ENCODE measurements around the gene CYP11A1. TPM values are rescaled to one million over a fixed set of nuclear protein-coding genes. Genes with fewer than 3 reads are reported as not detected.

Gene CYP11A1
- total RNA-seq, 4 donors from 2014 or later, result 0.47 to 1.4 (median 0.53) TPM; not detected in 1

DNA sequence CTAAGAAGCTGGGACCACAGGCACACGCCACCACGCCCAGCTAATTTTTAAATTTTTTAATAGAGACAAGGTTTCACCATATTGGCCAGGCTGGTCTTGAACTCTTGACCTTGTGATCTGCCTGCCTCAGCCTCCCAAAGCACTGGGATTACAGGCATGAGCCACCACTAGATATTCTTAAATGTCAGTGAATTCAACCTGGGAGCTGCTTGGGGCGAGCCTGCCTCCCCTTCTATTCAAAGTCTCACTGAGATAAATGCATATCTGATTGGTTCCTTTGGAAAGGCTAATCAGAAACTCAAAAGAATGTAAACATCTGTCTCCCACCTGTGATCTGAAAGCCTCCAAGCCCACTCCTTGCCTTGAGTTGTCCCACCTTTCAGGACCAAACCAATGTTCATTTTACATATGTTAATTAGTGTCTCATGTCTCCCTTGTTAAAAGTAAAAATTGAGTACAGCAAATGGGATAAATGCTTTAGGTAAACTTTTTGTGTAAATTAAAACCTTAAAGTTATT is 15.0 kb downstream of the CYP11A1 start:
- no peaks in the 10 kb centered on the region for H3K9me3 ChIP-seq
- 86% methylated on average over 3 of the region's 3 CpGs for WGBS
- TF ChIP-seq POLR2A (IDR thresholded peaks at IDR 0.05) (no peak), EP300 (IDR thresholded peaks at IDR 0.05) (no peak), POLR2AphosphoS5 (IDR thresholded peaks at IDR 0.05) (no peak)
- TF ChIP-seq, protein P1, sequence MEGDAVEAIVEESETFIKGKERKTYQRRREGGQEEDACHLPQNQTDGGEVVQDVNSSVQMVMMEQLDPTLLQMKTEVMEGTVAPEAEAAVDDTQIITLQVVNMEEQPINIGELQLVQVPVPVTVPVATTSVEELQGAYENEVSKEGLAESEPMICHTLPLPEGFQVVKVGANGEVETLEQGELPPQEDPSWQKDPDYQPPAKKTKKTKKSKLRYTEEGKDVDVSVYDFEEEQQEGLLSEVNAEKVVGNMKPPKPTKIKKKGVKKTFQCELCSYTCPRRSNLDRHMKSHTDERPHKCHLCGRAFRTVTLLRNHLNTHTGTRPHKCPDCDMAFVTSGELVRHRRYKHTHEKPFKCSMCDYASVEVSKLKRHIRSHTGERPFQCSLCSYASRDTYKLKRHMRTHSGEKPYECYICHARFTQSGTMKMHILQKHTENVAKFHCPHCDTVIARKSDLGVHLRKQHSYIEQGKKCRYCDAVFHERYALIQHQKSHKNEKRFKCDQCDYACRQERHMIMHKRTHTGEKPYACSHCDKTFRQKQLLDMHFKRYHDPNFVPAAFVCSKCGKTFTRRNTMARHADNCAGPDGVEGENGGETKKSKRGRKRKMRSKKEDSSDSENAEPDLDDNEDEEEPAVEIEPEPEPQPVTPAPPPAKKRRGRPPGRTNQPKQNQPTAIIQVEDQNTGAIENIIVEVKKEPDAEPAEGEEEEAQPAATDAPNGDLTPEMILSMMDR (IDR thresholded peaks at IDR 0.05), result no peak
- DNase-seq (ENCODE audit: low spot score in 2 of 2), result no peak
- H3K27me3 ChIP-seq, result peaks cover 6% of the 10 kb centered on the region
- H3K4me1 ChIP-seq, result no peaks in the 10 kb centered on the region
- no peaks in the 10 kb centered on the region for H3K36me3 ChIP-seq
- H3K27ac ChIP-seq, result no peak overlapping the region
- no peak overlapping the region for H3K4me3 ChIP-seq

DNA sequence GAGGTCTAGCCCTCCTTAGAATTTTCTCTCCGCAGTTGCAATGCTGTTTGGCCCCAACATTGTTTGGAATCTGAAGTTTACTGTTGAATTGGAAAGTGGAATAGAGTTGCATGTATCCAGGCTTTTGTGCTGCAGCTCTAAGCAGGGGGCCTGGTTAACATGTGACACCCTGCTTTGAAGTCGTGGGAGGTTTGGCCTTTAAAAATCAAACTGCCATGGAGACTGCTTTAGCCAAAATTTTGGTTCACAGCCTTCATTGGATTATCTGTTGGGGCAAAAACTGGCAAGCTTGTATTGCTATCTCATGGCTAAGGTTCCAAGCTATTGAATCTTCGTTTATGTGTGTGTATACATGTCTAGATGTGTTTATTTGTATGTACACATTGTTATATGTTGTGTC is 15.8 kb downstream of the CYP11A1 start:
- WGBS, result 69% methylated on average over 3 of the region's 3 CpGs
- TF ChIP-seq POLR2AphosphoS5 (IDR thresholded peaks at IDR 0.05), result no peak
- TF ChIP-seq, protein P1 (IDR thresholded peaks at IDR 0.05), result no peak
- TF ChIP-seq EP300 (IDR thresholded peaks at IDR 0.05), result no peak
- no peak for TF ChIP-seq POLR2A (IDR thresholded peaks at IDR 0.05)
- Histone ChIP-seq H3K36me3 (no peaks in the 10 kb centered on the region), H3K4me3 (no peak overlapping the region), H3K4me1 (no peaks in the 10 kb centered on the region), H3K27me3 (peaks cover 6% of the 10 kb centered on the region), H3K9me3 (no peaks in the 10 kb centered on the region), H3K27ac (no peak overlapping the region)
- no peak for DNase-seq (ENCODE audit: low spot score in 2 of 2)

DNA sequence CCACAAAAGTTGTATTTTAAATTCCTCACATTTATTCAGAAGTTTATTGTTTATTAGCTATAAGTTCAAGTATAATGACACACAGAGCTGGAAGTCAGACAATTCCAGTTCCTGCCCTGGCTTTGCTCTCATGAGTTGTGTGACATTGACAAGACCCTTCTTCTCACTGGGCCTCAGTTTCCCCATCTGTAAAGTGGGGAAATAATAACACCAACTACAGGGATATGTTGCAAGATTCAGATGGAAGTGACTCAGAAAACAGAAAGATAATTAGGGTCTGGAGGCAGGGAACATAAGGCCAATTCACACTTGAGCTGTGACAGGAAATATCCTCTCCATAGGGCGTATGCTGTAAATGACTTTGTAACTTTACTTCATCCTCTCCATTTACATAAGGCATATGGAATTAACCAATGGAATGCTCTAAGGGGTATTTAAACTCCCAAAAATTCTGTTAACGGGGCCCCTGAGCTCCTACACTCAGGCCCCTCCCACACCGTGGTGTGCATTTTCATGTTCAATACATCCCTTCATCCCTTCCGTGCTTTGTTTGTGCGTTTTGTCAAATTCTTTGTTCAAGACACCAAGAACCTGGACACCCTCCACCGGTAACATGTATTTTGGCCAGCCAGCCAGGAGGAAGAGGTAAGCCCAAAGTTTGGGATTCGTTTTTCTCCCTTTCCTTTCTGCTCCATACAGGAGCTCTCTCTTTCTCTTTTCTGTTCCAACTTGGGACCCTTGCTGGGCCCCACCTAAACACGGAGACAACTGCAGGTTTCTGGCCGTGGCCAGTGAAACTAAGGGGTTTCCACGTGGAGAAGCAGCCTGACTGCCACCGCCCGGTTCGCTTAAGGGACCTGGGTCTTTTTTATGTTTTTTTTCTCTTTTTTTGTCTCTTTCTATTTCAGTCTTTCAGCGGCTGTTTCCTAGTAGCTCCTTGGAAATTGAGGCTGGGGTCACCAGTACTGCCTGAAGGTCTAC is 16.9 kb downstream of the CYP11A1 start:
- TF ChIP-seq POLR2A (IDR thresholded peaks at IDR 0.05) (no peak), EP300 (IDR thresholded peaks at IDR 0.05) (no peak), POLR2AphosphoS5 (IDR thresholded peaks at IDR 0.05) (no peak)
- TF ChIP-seq, protein P1 (IDR thresholded peaks at IDR 0.05), result no peak
- Histone ChIP-seq H3K27me3 (no peaks in the 10 kb centered on the region), H3K4me1 (no peaks in the 10 kb centered on the region), H3K9me3 (no peaks in the 10 kb centered on the region), H3K36me3 (no peaks in the 10 kb centered on the region), H3K4me3 (no peak overlapping the region), H3K27ac (no peak overlapping the region)
- 76% methylated on average over 14 of the region's 14 CpGs for WGBS
- DNase-seq (ENCODE audit: low spot score in 2 of 2), result no peak

DNA sequence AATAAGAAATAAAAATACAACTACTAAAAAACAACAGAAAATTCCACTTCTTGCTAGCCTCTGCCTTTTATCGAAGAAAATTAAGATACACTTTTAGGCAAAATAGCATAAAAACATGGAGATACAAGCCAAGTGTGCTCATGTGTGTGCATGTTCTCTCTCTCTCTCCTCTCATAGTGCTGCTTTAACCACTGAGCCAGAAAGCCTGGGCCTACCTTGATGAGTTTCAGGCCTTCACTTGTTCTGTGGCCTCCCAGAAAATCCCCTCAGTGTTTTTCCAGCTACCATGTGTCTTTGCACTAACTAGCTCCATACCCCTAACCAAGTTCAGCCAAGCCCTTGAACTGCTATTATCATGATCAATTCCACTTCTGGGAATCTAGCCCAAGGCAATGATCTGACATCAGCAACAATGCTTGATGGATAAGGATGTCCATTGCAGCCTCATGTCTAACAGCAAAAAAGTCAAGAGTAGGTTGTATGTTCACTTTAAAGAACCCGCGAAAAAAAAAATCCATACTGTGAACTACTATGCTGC is 18.1 kb downstream of the CYP11A1 start:
- TF ChIP-seq POLR2AphosphoS5 (IDR thresholded peaks at IDR 0.05) (no peak), POLR2A (IDR thresholded peaks at IDR 0.05) (no peak)
- WGBS, result 67% methylated on average over 3 of the region's 3 CpGs
- no peak for DNase-seq (ENCODE audit: low spot score in 2 of 2)
- H3K4me1 ChIP-seq, result no peaks in the 10 kb centered on the region
- H3K27me3 ChIP-seq, result no peaks in the 10 kb centered on the region
- no peak overlapping the region for H3K27ac ChIP-seq
- H3K36me3 ChIP-seq, result no peaks in the 10 kb centered on the region
- no peak overlapping the region for H3K4me3 ChIP-seq
- H3K9me3 ChIP-seq, result no peaks in the 10 kb centered on the region

DNA sequence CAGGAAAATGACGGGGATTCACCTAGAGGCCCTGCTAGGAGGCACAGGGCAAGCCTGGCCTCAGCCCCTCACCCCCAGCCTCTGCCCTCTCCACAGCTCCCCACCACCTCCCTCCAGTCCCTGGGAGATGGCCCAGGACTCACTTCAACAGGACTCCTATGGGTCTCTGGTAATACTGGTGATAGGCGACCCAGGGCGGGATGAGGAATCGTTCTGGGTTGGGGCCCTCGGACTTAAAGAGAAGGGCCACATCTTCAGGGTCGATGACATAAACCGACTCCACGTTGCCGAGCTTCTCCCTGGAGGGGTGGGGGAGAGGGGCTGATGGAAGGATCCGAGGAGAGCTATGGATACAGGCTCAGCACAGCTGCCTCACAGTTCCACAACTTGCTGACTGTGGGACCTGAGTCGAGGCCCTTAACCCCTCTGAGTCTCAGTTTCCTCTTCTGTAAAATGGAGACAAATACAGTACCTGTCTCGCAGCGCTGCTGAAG is 19.6 kb downstream of the CYP11A1 start:
- Histone ChIP-seq H3K27me3 (no peaks in the 10 kb centered on the region), H3K4me3 (no peak overlapping the region), H3K36me3 (no peaks in the 10 kb centered on the region), H3K4me1 (no peaks in the 10 kb centered on the region), H3K27ac (no peak overlapping the region), H3K9me3 (no peaks in the 10 kb centered on the region)
- WGBS, result 91% methylated on average over 12 of the region's 13 CpGs
- DNase-seq (ENCODE audit: low spot score in 2 of 2), result no peak
- TF ChIP-seq EP300 (IDR thresholded peaks at IDR 0.05) (no peak), POLR2AphosphoS5 (IDR thresholded peaks at IDR 0.05) (no peak), POLR2A (IDR thresholded peaks at IDR 0.05) (no peak)
- TF ChIP-seq, protein P1 (IDR thresholded peaks at IDR 0.05), result no peak

Data from suprapubic skin (tissue), 4 donors.